IMR-90 (cell line): ENCODE data around the gene MRPL12.

Experiments used
- BHLHE40 ChIP-seq: fragments of 150-350 bp; IDR thresholded peaks from 2 replicates; pipeline ENCODE4 v1.6.1; 2016; ENCODE audit warnings: mild to moderate bottlenecking, low read depth, low read length
- CHD1 ChIP-seq: IDR thresholded peaks from 2 replicates; pipeline ENCODE4 v1.6.1; 2012; ENCODE audit warnings: low read depth, low read length, improper control_type of control experiment
- CTCF ChIP-seq: conservative IDR thresholded peaks from 2 replicates; pipeline ENCODE4 v1.5.1; 2012; ENCODE audit warnings: mild to moderate bottlenecking, low read depth, low read length, improper control_type of control experiment
- ELK1 ChIP-seq: fragments of 150-350 bp; IDR thresholded peaks from 2 replicates; pipeline ENCODE4 v1.6.1; 2016; ENCODE audit warnings: low read depth, mild to moderate bottlenecking, low read length, moderate library complexity, borderline replicate concordance
- MAFK ChIP-seq: IDR thresholded peaks from 2 replicates; pipeline ENCODE4 v1.6.1; 2012; ENCODE audit warnings: low read depth, low read length, improper control_type of control experiment
- MXI1 ChIP-seq: IDR thresholded peaks from 2 replicates; pipeline ENCODE4 v1.6.1; 2012; ENCODE audit warnings: low read depth, mild to moderate bottlenecking, low read length, moderate library complexity, borderline replicate concordance
- POLR2A ChIP-seq: IDR thresholded peaks from 2 replicates; pipeline ENCODE4 v1.6.1; 2012; ENCODE audit warnings: mild to moderate bottlenecking, low read depth, low read length
- RFX5 ChIP-seq: IDR thresholded peaks from 2 replicates; pipeline ENCODE4 v1.8.0; 2012; ENCODE audit warnings: low read depth, mild to moderate bottlenecking, low read length, moderate library complexity
- USF2 ChIP-seq: fragments of 150-350 bp; IDR thresholded peaks from 2 replicates; pipeline ENCODE4 v1.6.1; 2017; ENCODE audit warnings: mild to moderate bottlenecking, antibody characterized with exemption, low read length, low read depth

GRCh38 chr17:81716674-81716996 lies 13.5 kb downstream of the MRPL12 start:
- no peak for TF ChIP-seq CTCF
- TF ChIP-seq ELK1: no peak
- TF ChIP-seq USF2: no peak
- no peak for TF ChIP-seq RFX5
- TF ChIP-seq POLR2A: no peak
- TF ChIP-seq MXI1: no peak
- TF ChIP-seq MAFK: no peak
- TF ChIP-seq CHD1: no peak
- TF ChIP-seq BHLHE40: no peak
